Epithelial cell of esophagus (primary cell): ENCODE results near the gene CLSTN2.

Experiments used
- DNase-seq: peaks from one replicate; pipeline ENCODE4 v3.0.0; 2010; ENCODE audit warnings: low read depth
- H3K4me3 ChIP-seq: 2 replicates; pipeline ENCODE4 v1.5.1; 2011; ENCODE audit warnings: mild to moderate bottlenecking, low read length, control low read depth
- CTCF ChIP-seq: IDR thresholded peaks from 2 replicates; pipeline ENCODE4 v1.5.1; 2011; ENCODE audit warnings: low read depth, mild to moderate bottlenecking, low read length, control low read depth, inconsistent platforms; ENCODE audit not compliant: insufficient read depth; ENCODE audit errors: missing control alignments

CLSTN2 gene

GRCh38 chr3:140351466-140351865 is 416.5 kb downstream of the CLSTN2 start:
- DNase-seq = no peak
- no peak overlapping the region for H3K4me3 ChIP-seq
- TF ChIP-seq CTCF = no peak

- DNase-seq = no peak
- no peak for TF ChIP-seq CTCF
- H3K4me3 ChIP-seq = no peak overlapping the region
Measured at GRCh38 chr3:140355481-140355880, 420.5 kb downstream of the CLSTN2 start.

GRCh38 chr3:140358686-140359085 is 423.7 kb downstream of the CLSTN2 start:
- no peak overlapping the region for H3K4me3 ChIP-seq

GRCh38 chr3:140359233-140359995 is 424.4 kb downstream of the CLSTN2 start:
- TF ChIP-seq CTCF = no peak
- no peak overlapping the region for H3K4me3 ChIP-seq
- DNase-seq = no peak

More at GRCh38 chr3:140358686-140359085, 423.7 kb downstream of the CLSTN2 start:
- no peak for DNase-seq
- TF ChIP-seq CTCF = no peak

- no peak overlapping the region for H3K4me3 ChIP-seq
- no peak for DNase-seq
- TF ChIP-seq CTCF = peak; percentile 8
Measured at GRCh38 chr3:140360332-140360731, 425.3 kb downstream of the CLSTN2 start.

GRCh38 chr3:140363801-140364200 is 428.8 kb downstream of the CLSTN2 start:
- no peak for TF ChIP-seq CTCF
- DNase-seq = peak; percentile 88
- H3K4me3 ChIP-seq = no peak overlapping the region
